ENCODE measurements around the gene SERHL2. TPM values are rescaled to one million over a fixed set of nuclear protein-coding genes. Genes with fewer than 3 reads are reported as not detected.
A peak's percentile ranks its signal among the peaks of the same experiment; 100 is the strongest.
"Not testable (repeated sequence)": the region's sequence is repeated elsewhere in the genome, so short reads cannot be mapped to it uniquely, and the experiment has no call there.

Gene SERHL2
- total RNA-seq, 1 experiment from 2014 or later, result 0.66 TPM

GRCh38 chr22:42562684-42563083 lies 8.9 kb downstream of the SERHL2 start:
- in situ Hi-C loops (cut with HindIII; ENCODE audit: low pct_unique_long_range_greater_than_20kb, low sequenced_read_pairs), result no loop called here
- no peak for DNase-seq (ENCODE audit: low read depth, low spot score)

- in situ Hi-C loops (cut with HindIII; ENCODE audit: low pct_unique_long_range_greater_than_20kb, low sequenced_read_pairs); DNase-seq (ENCODE audit: low read depth, low spot score): not testable (repeated sequence)
Observed at GRCh38 chr22:42563943-42564342, 10.2 kb downstream of the SERHL2 start.

- in situ Hi-C loops (cut with HindIII; ENCODE audit: low pct_unique_long_range_greater_than_20kb, low sequenced_read_pairs), result no loop called here
- no peak for DNase-seq (ENCODE audit: low read depth, low spot score)
Observed at GRCh38 chr22:42564699-42565098, 10.9 kb downstream of the SERHL2 start.

GRCh38 chr22:42565956-42566355 lies 12.2 kb downstream of the SERHL2 start:
- DNase-seq (ENCODE audit: low read depth, low spot score), result no peak
- in situ Hi-C loops (cut with HindIII; ENCODE audit: low pct_unique_long_range_greater_than_20kb, low sequenced_read_pairs), result no loop called here

- in situ Hi-C loops (cut with HindIII; ENCODE audit: low pct_unique_long_range_greater_than_20kb, low sequenced_read_pairs); DNase-seq (ENCODE audit: low read depth, low spot score): not testable (repeated sequence)
Observed at GRCh38 chr22:42567950-42568349, 14.2 kb downstream of the SERHL2 start.

- in situ Hi-C loops (cut with HindIII; ENCODE audit: low pct_unique_long_range_greater_than_20kb, low sequenced_read_pairs); DNase-seq (ENCODE audit: low read depth, low spot score): not testable (repeated sequence)
Observed at GRCh38 chr22:42570580-42570979, 16.8 kb downstream of the SERHL2 start.

- DNase-seq (ENCODE audit: low read depth, low spot score); in situ Hi-C loops (cut with HindIII; ENCODE audit: low pct_unique_long_range_greater_than_20kb, low sequenced_read_pairs): not testable (repeated sequence)
Observed at GRCh38 chr22:42571068-42571467, 17.3 kb downstream of the SERHL2 start.

GRCh38 chr22:42574046-42574445 lies 20.3 kb downstream of the SERHL2 start:
- DNase-seq (ENCODE audit: low read depth, low spot score); in situ Hi-C loops (cut with HindIII; ENCODE audit: low pct_unique_long_range_greater_than_20kb, low sequenced_read_pairs): not testable (repeated sequence)

GRCh38 chr22:42574468-42574867 lies 20.7 kb downstream of the SERHL2 start:
- DNase-seq (ENCODE audit: low read depth, low spot score); in situ Hi-C loops (cut with HindIII; ENCODE audit: low pct_unique_long_range_greater_than_20kb, low sequenced_read_pairs): not testable (repeated sequence)

- DNase-seq (ENCODE audit: low read depth, low spot score); in situ Hi-C loops (cut with HindIII; ENCODE audit: low pct_unique_long_range_greater_than_20kb, low sequenced_read_pairs): not testable (repeated sequence)
Observed at GRCh38 chr22:42575996-42576574, 22.3 kb downstream of the SERHL2 start.

GRCh38 chr22:42577141-42577540 lies 23.4 kb downstream of the SERHL2 start:
- in situ Hi-C loops (cut with HindIII; ENCODE audit: low pct_unique_long_range_greater_than_20kb, low sequenced_read_pairs); DNase-seq (ENCODE audit: low read depth, low spot score): not testable (repeated sequence)

GRCh38 chr22:42577623-42578240 lies 24.0 kb downstream of the SERHL2 start:
- no peak for DNase-seq (ENCODE audit: low read depth, low spot score)
- in situ Hi-C loops (cut with HindIII; ENCODE audit: low pct_unique_long_range_greater_than_20kb, low sequenced_read_pairs), result no loop called here

- DNase-seq (ENCODE audit: low read depth, low spot score); in situ Hi-C loops (cut with HindIII; ENCODE audit: low pct_unique_long_range_greater_than_20kb, low sequenced_read_pairs): not testable (repeated sequence)
Observed at GRCh38 chr22:42580040-42580439, 26.3 kb downstream of the SERHL2 start.

- in situ Hi-C loops (cut with HindIII; ENCODE audit: low pct_unique_long_range_greater_than_20kb, low sequenced_read_pairs), result not testable (repeated sequence)
Observed at GRCh38 chr22:42581194-42581761, 27.5 kb downstream of the SERHL2 start.

GRCh38 chr22:42581762-42582716 lies 28.3 kb downstream of the SERHL2 start:
- in situ Hi-C loops (cut with HindIII; ENCODE audit: low pct_unique_long_range_greater_than_20kb, low sequenced_read_pairs), result no loop called here
- DNase-seq (ENCODE audit: low read depth, low spot score), result peak; percentile 72

More at GRCh38 chr22:42581194-42581761, 27.5 kb downstream of the SERHL2 start:
- not testable (repeated sequence) for DNase-seq (ENCODE audit: low read depth, low spot score)

GRCh38 chr22:42582987-42583386 lies 29.2 kb downstream of the SERHL2 start:
- DNase-seq (ENCODE audit: low read depth, low spot score), result no peak
- in situ Hi-C loops (cut with HindIII; ENCODE audit: low pct_unique_long_range_greater_than_20kb, low sequenced_read_pairs), result no loop called here

GRCh38 chr22:42584364-42584940 lies 30.7 kb downstream of the SERHL2 start:
- no peak for DNase-seq (ENCODE audit: low read depth, low spot score)
- in situ Hi-C loops (cut with HindIII; ENCODE audit: low pct_unique_long_range_greater_than_20kb, low sequenced_read_pairs), result no loop called here

- in situ Hi-C loops (cut with HindIII; ENCODE audit: low pct_unique_long_range_greater_than_20kb, low sequenced_read_pairs), result no loop called here
- no peak for DNase-seq (ENCODE audit: low read depth, low spot score)
Observed at GRCh38 chr22:42585096-42585495, 31.3 kb downstream of the SERHL2 start.

All from SK-MEL-5 (cell line).